B cell (primary cell): ENCODE measurements around the gene RAPGEF6.

Source experiments
- EZH2 ChIP-seq: IDR thresholded peaks from 2 replicates; pipeline ENCODE4 v1.6.1; 2012; ENCODE audit warnings: borderline replicate concordance, low read depth, mild to moderate bottlenecking, moderate library complexity, low read length; ENCODE audit not compliant: insufficient read depth, poor library complexity, severe bottlenecking
- TF ChIP-seq, protein P1 (sequence below): fragments of 200-600 bp; IDR thresholded peaks from one replicate; pipeline ENCODE4 v1.8.0; 2022; ENCODE audit warnings: antibody characterized with exemption, mild to moderate bottlenecking

DNA sequence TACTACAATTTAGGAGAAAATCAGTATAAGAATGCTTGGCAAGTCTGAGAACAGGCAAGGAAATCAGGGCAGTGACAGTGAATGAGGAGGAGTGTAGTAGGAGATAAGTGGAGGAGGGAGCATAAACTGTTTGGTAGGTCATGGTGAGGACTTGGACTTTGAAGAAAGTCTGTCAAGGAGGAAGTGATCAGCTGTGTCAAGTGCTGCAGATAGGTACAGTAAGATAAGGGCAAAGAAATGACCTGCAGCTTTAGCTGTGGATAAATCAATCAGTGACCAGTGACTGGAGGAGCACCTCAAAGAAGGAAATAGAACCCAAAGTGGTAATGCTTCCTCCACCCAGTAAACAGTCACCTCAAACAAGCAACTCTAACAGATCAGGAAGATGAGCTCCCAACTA is 106.3 kb downstream of the RAPGEF6 start:
- TF ChIP-seq EZH2, result no peak
- TF ChIP-seq, protein P1, sequence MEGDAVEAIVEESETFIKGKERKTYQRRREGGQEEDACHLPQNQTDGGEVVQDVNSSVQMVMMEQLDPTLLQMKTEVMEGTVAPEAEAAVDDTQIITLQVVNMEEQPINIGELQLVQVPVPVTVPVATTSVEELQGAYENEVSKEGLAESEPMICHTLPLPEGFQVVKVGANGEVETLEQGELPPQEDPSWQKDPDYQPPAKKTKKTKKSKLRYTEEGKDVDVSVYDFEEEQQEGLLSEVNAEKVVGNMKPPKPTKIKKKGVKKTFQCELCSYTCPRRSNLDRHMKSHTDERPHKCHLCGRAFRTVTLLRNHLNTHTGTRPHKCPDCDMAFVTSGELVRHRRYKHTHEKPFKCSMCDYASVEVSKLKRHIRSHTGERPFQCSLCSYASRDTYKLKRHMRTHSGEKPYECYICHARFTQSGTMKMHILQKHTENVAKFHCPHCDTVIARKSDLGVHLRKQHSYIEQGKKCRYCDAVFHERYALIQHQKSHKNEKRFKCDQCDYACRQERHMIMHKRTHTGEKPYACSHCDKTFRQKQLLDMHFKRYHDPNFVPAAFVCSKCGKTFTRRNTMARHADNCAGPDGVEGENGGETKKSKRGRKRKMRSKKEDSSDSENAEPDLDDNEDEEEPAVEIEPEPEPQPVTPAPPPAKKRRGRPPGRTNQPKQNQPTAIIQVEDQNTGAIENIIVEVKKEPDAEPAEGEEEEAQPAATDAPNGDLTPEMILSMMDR, result no peak
